ENCODE data around the gene PRKD2. TPM values are rescaled to one million over a fixed set of nuclear protein-coding genes. Genes with fewer than 3 reads are reported as not detected.

The PRKD2 gene
- total and polyA plus RNA-seq, 2 of the 8 experiments (the other 6 are each of a cell fraction or from before 2014, with no cell fraction given) = 24.4 to 63.8 TPM

DNA sequence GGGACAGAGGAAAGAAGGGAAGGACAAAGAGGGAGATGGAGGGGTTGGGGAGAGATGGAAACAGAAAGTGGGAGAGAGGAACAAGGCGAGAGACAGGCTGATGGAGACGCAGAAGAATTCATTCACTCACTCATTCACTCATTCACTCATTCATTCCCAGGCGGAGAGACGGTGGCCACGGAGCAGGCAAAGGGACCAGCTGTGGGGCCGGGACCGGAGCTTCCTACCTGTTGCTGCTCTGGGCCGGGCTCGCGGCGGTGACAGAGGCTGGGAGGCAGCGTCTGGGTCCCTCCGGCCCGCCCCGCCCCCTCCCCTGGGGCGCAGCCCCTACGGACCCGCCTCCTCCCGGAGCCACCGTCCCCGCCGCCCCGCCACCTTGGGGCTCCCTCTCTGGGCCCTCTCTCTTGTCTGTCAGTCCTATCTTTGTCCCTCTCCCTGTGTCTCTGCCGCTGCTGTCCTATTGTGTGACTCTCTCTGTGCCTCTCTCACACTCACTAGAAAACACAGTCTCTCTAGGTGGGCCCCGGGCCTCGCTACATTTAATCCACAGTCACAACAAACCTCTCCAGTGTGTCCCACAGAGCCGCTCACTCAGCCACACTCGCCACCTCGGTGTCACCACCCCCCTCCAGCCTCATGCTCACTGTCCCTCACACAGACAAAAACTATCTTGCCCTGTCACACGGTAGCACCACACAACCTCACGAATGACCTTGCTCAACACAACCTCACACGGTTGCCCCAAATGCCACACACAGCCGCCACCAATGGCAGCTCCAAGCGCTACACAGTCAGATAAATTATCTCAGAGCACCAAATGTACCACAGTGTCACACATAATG, 80.8 kb downstream of the PRKD2 start, which contains the start of gene GNG8 (continued):
- TF ChIP-seq, protein P1, sequence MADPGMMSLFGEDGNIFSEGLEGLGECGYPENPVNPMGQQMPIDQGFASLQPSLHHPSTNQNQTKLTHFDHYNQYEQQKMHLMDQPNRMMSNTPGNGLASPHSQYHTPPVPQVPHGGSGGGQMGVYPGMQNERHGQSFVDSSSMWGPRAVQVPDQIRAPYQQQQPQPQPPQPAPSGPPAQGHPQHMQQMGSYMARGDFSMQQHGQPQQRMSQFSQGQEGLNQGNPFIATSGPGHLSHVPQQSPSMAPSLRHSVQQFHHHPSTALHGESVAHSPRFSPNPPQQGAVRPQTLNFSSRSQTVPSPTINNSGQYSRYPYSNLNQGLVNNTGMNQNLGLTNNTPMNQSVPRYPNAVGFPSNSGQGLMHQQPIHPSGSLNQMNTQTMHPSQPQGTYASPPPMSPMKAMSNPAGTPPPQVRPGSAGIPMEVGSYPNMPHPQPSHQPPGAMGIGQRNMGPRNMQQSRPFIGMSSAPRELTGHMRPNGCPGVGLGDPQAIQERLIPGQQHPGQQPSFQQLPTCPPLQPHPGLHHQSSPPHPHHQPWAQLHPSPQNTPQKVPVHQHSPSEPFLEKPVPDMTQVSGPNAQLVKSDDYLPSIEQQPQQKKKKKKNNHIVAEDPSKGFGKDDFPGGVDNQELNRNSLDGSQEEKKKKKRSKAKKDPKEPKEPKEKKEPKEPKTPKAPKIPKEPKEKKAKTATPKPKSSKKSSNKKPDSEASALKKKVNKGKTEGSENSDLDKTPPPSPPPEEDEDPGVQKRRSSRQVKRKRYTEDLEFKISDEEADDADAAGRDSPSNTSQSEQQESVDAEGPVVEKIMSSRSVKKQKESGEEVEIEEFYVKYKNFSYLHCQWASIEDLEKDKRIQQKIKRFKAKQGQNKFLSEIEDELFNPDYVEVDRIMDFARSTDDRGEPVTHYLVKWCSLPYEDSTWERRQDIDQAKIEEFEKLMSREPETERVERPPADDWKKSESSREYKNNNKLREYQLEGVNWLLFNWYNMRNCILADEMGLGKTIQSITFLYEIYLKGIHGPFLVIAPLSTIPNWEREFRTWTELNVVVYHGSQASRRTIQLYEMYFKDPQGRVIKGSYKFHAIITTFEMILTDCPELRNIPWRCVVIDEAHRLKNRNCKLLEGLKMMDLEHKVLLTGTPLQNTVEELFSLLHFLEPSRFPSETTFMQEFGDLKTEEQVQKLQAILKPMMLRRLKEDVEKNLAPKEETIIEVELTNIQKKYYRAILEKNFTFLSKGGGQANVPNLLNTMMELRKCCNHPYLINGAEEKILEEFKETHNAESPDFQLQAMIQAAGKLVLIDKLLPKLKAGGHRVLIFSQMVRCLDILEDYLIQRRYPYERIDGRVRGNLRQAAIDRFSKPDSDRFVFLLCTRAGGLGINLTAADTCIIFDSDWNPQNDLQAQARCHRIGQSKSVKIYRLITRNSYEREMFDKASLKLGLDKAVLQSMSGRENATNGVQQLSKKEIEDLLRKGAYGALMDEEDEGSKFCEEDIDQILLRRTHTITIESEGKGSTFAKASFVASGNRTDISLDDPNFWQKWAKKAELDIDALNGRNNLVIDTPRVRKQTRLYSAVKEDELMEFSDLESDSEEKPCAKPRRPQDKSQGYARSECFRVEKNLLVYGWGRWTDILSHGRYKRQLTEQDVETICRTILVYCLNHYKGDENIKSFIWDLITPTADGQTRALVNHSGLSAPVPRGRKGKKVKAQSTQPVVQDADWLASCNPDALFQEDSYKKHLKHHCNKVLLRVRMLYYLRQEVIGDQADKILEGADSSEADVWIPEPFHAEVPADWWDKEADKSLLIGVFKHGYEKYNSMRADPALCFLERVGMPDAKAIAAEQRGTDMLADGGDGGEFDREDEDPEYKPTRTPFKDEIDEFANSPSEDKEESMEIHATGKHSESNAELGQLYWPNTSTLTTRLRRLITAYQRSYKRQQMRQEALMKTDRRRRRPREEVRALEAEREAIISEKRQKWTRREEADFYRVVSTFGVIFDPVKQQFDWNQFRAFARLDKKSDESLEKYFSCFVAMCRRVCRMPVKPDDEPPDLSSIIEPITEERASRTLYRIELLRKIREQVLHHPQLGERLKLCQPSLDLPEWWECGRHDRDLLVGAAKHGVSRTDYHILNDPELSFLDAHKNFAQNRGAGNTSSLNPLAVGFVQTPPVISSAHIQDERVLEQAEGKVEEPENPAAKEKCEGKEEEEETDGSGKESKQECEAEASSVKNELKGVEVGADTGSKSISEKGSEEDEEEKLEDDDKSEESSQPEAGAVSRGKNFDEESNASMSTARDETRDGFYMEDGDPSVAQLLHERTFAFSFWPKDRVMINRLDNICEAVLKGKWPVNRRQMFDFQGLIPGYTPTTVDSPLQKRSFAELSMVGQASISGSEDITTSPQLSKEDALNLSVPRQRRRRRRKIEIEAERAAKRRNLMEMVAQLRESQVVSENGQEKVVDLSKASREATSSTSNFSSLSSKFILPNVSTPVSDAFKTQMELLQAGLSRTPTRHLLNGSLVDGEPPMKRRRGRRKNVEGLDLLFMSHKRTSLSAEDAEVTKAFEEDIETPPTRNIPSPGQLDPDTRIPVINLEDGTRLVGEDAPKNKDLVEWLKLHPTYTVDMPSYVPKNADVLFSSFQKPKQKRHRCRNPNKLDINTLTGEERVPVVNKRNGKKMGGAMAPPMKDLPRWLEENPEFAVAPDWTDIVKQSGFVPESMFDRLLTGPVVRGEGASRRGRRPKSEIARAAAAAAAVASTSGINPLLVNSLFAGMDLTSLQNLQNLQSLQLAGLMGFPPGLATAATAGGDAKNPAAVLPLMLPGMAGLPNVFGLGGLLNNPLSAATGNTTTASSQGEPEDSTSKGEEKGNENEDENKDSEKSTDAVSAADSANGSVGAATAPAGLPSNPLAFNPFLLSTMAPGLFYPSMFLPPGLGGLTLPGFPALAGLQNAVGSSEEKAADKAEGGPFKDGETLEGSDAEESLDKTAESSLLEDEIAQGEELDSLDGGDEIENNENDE (IDR thresholded peaks at IDR 0.05; ENCODE audit: insufficient replicate concordance, low read length) = no peak
- TF ChIP-seq JUN (IDR thresholded peaks at IDR 0.05; ENCODE audit: low read depth, low read length) (no peak), KDM1A (IDR thresholded peaks at IDR 0.05; ENCODE audit: borderline replicate concordance, low read length) (no peak), EGR1 (IDR thresholded peaks at IDR 0.05; ENCODE audit: borderline replicate concordance, low read depth, low read length) (no peak), BCL11A (IDR thresholded peaks at IDR 0.05; ENCODE audit: low read depth in 2 of 2, low read length in 2 of 2) (no peak), SP1 (IDR thresholded peaks at IDR 0.05; ENCODE audit: low read depth, low read length) (no peak), RFX5 (IDR thresholded peaks at IDR 0.05; ENCODE audit: borderline replicate concordance, low read depth, low read length) (no peak), POU5F1 (IDR thresholded peaks at IDR 0.05; ENCODE audit: low read depth, low read length) (no peak)

Data from H1 (cell line).